ENCODE measurements around the gene PCNX1.

Gene PCNX1

GRCh38 chr14:70916300-70916699 is 9.0 kb downstream of the PCNX1 start:
- Histone ChIP-seq H3K4me2 (ENCODE audit: low read depth, low read length, poor library complexity, severe bottlenecking) (peak overlapping the region; percentile 77), H3K36me3 (ENCODE audit: insufficient read depth, low read length) (peaks cover 5% of the 10 kb centered on the region), H3K9me2 (replicated peaks; ENCODE audit: low read depth, low read length) (no peaks in the 10 kb centered on the region), H3F3A (ENCODE audit: low read depth) (peaks cover 11% of the 10 kb centered on the region; the same call in 1 of the 2 replicates), H3K79me2 (ENCODE audit: insufficient read depth, low read length) (peaks cover 99% of the 10 kb centered on the region), H3K4me3 (ENCODE audit: low read length, poor library complexity, severe bottlenecking) (peak overlapping the region; percentile 19), H2AFZ (ENCODE audit: low read length) (no peak overlapping the region), H4K20me1 (ENCODE audit: insufficient read depth, low read length, poor library complexity, severe bottlenecking) (peaks cover 88% of the 10 kb centered on the region), H3K9ac (ENCODE audit: low read depth, low read length, poor library complexity, severe bottlenecking) (peak overlapping the region; percentile 21), H3K4me1 (ENCODE audit: insufficient read depth, low read length, poor library complexity, severe bottlenecking) (peaks cover 91% of the 10 kb centered on the region), H3K9me3 (ENCODE audit: insufficient read depth, low read depth, low read length) (no peaks in the 10 kb centered on the region), H3K27me3 (ENCODE audit: insufficient read depth, low read length, poor library complexity, severe bottlenecking) (no peaks in the 10 kb centered on the region)
- TF ChIP-seq CTCF (conservative IDR thresholded peaks at IDR 0.05; ENCODE audit: low read length) (no peak), EZH2phosphoT487 (IDR thresholded peaks at IDR 0.05; ENCODE audit: borderline replicate concordance) (no peak)

DNA sequence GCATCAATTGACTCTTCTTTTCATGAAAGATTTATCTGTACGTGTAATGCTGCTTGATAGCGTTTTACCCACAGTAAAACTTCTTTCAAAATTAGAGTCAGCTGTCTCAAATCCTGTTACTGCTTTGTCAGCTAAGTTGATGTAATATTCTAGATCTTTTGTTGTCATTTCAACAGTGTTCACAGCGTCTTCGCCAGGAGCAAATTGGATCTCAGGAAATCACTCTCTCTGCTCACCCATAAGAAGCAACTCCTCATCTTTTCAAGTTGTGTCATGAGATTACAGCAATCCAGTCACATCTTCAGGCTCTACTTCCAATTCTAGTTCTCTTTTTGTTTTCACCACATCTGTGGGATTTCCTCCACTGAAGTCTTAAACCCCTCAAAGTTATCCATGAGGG is 9.5 kb downstream of the PCNX1 start:
- peaks cover 88% of the 10 kb centered on the region for H4K20me1 ChIP-seq (ENCODE audit: insufficient read depth, low read length, poor library complexity, severe bottlenecking)
- no peak overlapping the region for H2AFZ ChIP-seq (ENCODE audit: low read length)
- H3F3A ChIP-seq (ENCODE audit: low read depth) = peaks cover 11% of the 10 kb centered on the region; the same call in 1 of the 2 replicates
- H3K9ac ChIP-seq (ENCODE audit: low read depth, low read length, poor library complexity, severe bottlenecking) = no peak overlapping the region
- TF ChIP-seq CTCF (conservative IDR thresholded peaks at IDR 0.05; ENCODE audit: low read length) (no peak), EZH2phosphoT487 (IDR thresholded peaks at IDR 0.05; ENCODE audit: borderline replicate concordance) (no peak)
- H3K79me2 ChIP-seq (ENCODE audit: insufficient read depth, low read length) = peaks cover 99% of the 10 kb centered on the region
- H3K4me3 ChIP-seq (ENCODE audit: low read length, poor library complexity, severe bottlenecking) = peak overlapping the region; percentile 19
- H3K9me3 ChIP-seq (ENCODE audit: insufficient read depth, low read depth, low read length) = no peaks in the 10 kb centered on the region
- peaks cover 92% of the 10 kb centered on the region for H3K4me1 ChIP-seq (ENCODE audit: insufficient read depth, low read length, poor library complexity, severe bottlenecking)
- H3K27me3 ChIP-seq (ENCODE audit: insufficient read depth, low read length, poor library complexity, severe bottlenecking) = no peaks in the 10 kb centered on the region
- H3K4me2 ChIP-seq (ENCODE audit: low read depth, low read length, poor library complexity, severe bottlenecking) = peak overlapping the region; percentile 77
- peaks cover 5% of the 10 kb centered on the region for H3K36me3 ChIP-seq (ENCODE audit: insufficient read depth, low read length)
- H3K9me2 ChIP-seq (replicated peaks; ENCODE audit: low read depth, low read length) = no peaks in the 10 kb centered on the region

- Histone ChIP-seq H3F3A (ENCODE audit: low read depth) (peaks cover 11% of the 10 kb centered on the region; the same call in 1 of the 2 replicates), H3K27me3 (ENCODE audit: insufficient read depth, low read length, poor library complexity, severe bottlenecking) (no peaks in the 10 kb centered on the region), H3K9me3 (ENCODE audit: insufficient read depth, low read depth, low read length) (no peaks in the 10 kb centered on the region), H3K4me3 (ENCODE audit: low read length, poor library complexity, severe bottlenecking) (no peak overlapping the region), H3K36me3 (ENCODE audit: insufficient read depth, low read length) (peaks cover 5% of the 10 kb centered on the region), H3K4me1 (ENCODE audit: insufficient read depth, low read length, poor library complexity, severe bottlenecking) (peaks cover 91% of the 10 kb centered on the region), H3K79me2 (ENCODE audit: insufficient read depth, low read length) (peaks cover 98% of the 10 kb centered on the region), H4K20me1 (ENCODE audit: insufficient read depth, low read length, poor library complexity, severe bottlenecking) (peaks cover 87% of the 10 kb centered on the region), H3K9me2 (replicated peaks; ENCODE audit: low read depth, low read length) (no peaks in the 10 kb centered on the region), H2AFZ (ENCODE audit: low read length) (no peak overlapping the region), H3K9ac (ENCODE audit: low read depth, low read length, poor library complexity, severe bottlenecking) (no peak overlapping the region), H3K4me2 (ENCODE audit: low read depth, low read length, poor library complexity, severe bottlenecking) (peak overlapping the region; percentile 77)
- TF ChIP-seq EZH2phosphoT487 (IDR thresholded peaks at IDR 0.05; ENCODE audit: borderline replicate concordance) (no peak), CTCF (conservative IDR thresholded peaks at IDR 0.05; ENCODE audit: low read length) (no peak)
These were observed 10.4 kb downstream of the PCNX1 start for GRCh38 chr14:70917633-70918032.

All from Loucy (cell line).